IPS-18a (cell line): ENCODE measurements around the gene BMPER.

Experiments used
- H3K27ac ChIP-seq: one replicate; pipeline ENCODE4 v1.5.1; 2013; ENCODE audit warnings: low read length
- H3K27me3 ChIP-seq: one replicate; pipeline ENCODE4 v1.6.1; 2013; ENCODE audit warnings: mild to moderate bottlenecking, low read length; ENCODE audit not compliant: control insufficient read depth, insufficient read depth
- H3K36me3 ChIP-seq: one replicate; pipeline ENCODE4 v1.6.1; 2013; ENCODE audit warnings: low read depth, low read length; ENCODE audit not compliant: control insufficient read depth
- H3K4me1 ChIP-seq: one replicate; pipeline ENCODE4 v1.6.1; 2013; ENCODE audit warnings: low read depth, low read length; ENCODE audit not compliant: control insufficient read depth
- H3K4me3 ChIP-seq: one replicate; pipeline ENCODE4 v1.5.1; 2013; ENCODE audit warnings: low read length
- H3K9ac ChIP-seq: one replicate; pipeline ENCODE4 v1.6.1; 2013; ENCODE audit warnings: mild to moderate bottlenecking, low read length, moderate library complexity
- H3K9me3 ChIP-seq: one replicate; pipeline ENCODE4 v1.6.1; 2013; ENCODE audit warnings: low read depth, low read length; ENCODE audit not compliant: control insufficient read depth

The BMPER gene

GRCh38 chr7:34042406-34042805, 137.1 kb downstream of the BMPER start:
- H3K27ac ChIP-seq = no peak overlapping the region
- no peak overlapping the region for H3K4me3 ChIP-seq
- no peaks in the 10 kb centered on the region for H3K9me3 ChIP-seq
- no peak overlapping the region for H3K9ac ChIP-seq
- H3K36me3 ChIP-seq = no peaks in the 10 kb centered on the region
- H3K27me3 ChIP-seq = no peaks in the 10 kb centered on the region
- no peaks in the 10 kb centered on the region for H3K4me1 ChIP-seq

- Histone ChIP-seq H3K4me1 (no peaks in the 10 kb centered on the region), H3K9ac (no peak overlapping the region), H3K27ac (no peak overlapping the region), H3K36me3 (no peaks in the 10 kb centered on the region), H3K27me3 (no peaks in the 10 kb centered on the region), H3K9me3 (no peaks in the 10 kb centered on the region), H3K4me3 (no peak overlapping the region)
Observed at GRCh38 chr7:34043461-34044305, 138.3 kb downstream of the BMPER start.

GRCh38 chr7:34044306-34044643, 138.9 kb downstream of the BMPER start:
- Histone ChIP-seq H3K9me3 (no peaks in the 10 kb centered on the region), H3K4me1 (no peaks in the 10 kb centered on the region), H3K36me3 (no peaks in the 10 kb centered on the region), H3K27me3 (no peaks in the 10 kb centered on the region), H3K27ac (no peak overlapping the region), H3K4me3 (no peak overlapping the region), H3K9ac (no peak overlapping the region)

- Histone ChIP-seq H3K27me3 (no peaks in the 10 kb centered on the region), H3K36me3 (no peaks in the 10 kb centered on the region), H3K9me3 (no peaks in the 10 kb centered on the region), H3K4me3 (no peak overlapping the region), H3K27ac (no peak overlapping the region), H3K9ac (no peak overlapping the region), H3K4me1 (no peaks in the 10 kb centered on the region)
Observed at GRCh38 chr7:34044734-34045353, 139.5 kb downstream of the BMPER start.

GRCh38 chr7:34048445-34048844, 143.1 kb downstream of the BMPER start:
- no peaks in the 10 kb centered on the region for H3K9me3 ChIP-seq
- no peaks in the 10 kb centered on the region for H3K36me3 ChIP-seq
- no peak overlapping the region for H3K4me3 ChIP-seq
- H3K27ac ChIP-seq = no peak overlapping the region
- no peak overlapping the region for H3K9ac ChIP-seq
- no peaks in the 10 kb centered on the region for H3K4me1 ChIP-seq
- no peaks in the 10 kb centered on the region for H3K27me3 ChIP-seq

- H3K27ac ChIP-seq = no peak overlapping the region
- peaks cover 8% of the 10 kb centered on the region for H3K4me1 ChIP-seq
- H3K4me3 ChIP-seq = no peak overlapping the region
- no peak overlapping the region for H3K9ac ChIP-seq
- H3K36me3 ChIP-seq = no peaks in the 10 kb centered on the region
- no peaks in the 10 kb centered on the region for H3K9me3 ChIP-seq
- H3K27me3 ChIP-seq = no peaks in the 10 kb centered on the region
Observed at GRCh38 chr7:34054075-34054474, 148.7 kb downstream of the BMPER start.

- H3K27ac ChIP-seq = no peak overlapping the region
- H3K9ac ChIP-seq = no peak overlapping the region
- H3K4me1 ChIP-seq = peaks cover 22% of the 10 kb centered on the region
- no peaks in the 10 kb centered on the region for H3K9me3 ChIP-seq
- H3K4me3 ChIP-seq = no peak overlapping the region
- H3K27me3 ChIP-seq = no peaks in the 10 kb centered on the region
- no peaks in the 10 kb centered on the region for H3K36me3 ChIP-seq
Observed at GRCh38 chr7:34057136-34057535, 151.8 kb downstream of the BMPER start.

- H3K9ac ChIP-seq = no peak overlapping the region
- no peak overlapping the region for H3K4me3 ChIP-seq
- H3K4me1 ChIP-seq = peaks cover 27% of the 10 kb centered on the region
- H3K27ac ChIP-seq = no peak overlapping the region
- H3K36me3 ChIP-seq = no peaks in the 10 kb centered on the region
- no peaks in the 10 kb centered on the region for H3K9me3 ChIP-seq
- no peaks in the 10 kb centered on the region for H3K27me3 ChIP-seq
Observed at GRCh38 chr7:34057956-34058355, 152.6 kb downstream of the BMPER start.

GRCh38 chr7:34058801-34059135, 153.4 kb downstream of the BMPER start:
- no peaks in the 10 kb centered on the region for H3K27me3 ChIP-seq
- H3K36me3 ChIP-seq = no peaks in the 10 kb centered on the region
- no peaks in the 10 kb centered on the region for H3K9me3 ChIP-seq
- no peak overlapping the region for H3K27ac ChIP-seq
- no peak overlapping the region for H3K4me3 ChIP-seq
- no peak overlapping the region for H3K9ac ChIP-seq
- H3K4me1 ChIP-seq = peaks cover 27% of the 10 kb centered on the region

GRCh38 chr7:34059136-34059828, 153.9 kb downstream of the BMPER start:
- Histone ChIP-seq H3K27me3 (no peaks in the 10 kb centered on the region), H3K4me3 (no peak overlapping the region), H3K27ac (no peak overlapping the region), H3K9me3 (no peaks in the 10 kb centered on the region), H3K9ac (no peak overlapping the region), H3K4me1 (peaks cover 27% of the 10 kb centered on the region), H3K36me3 (no peaks in the 10 kb centered on the region)

GRCh38 chr7:34060196-34060947, 155.0 kb downstream of the BMPER start:
- Histone ChIP-seq H3K9me3 (no peaks in the 10 kb centered on the region), H3K4me1 (peaks cover 27% of the 10 kb centered on the region), H3K4me3 (no peak overlapping the region), H3K9ac (no peak overlapping the region), H3K27me3 (no peaks in the 10 kb centered on the region), H3K36me3 (no peaks in the 10 kb centered on the region), H3K27ac (no peak overlapping the region)
